MM.1S (cell line): ENCODE data around the gene OVOL1.

Experiments used
- CTCF ChIP-seq: fragments of 300-600 bp; sonication (generic); IDR thresholded peaks from 2 replicates; pipeline ENCODE4 v1.5.1; 2016; ENCODE audit warnings: antibody characterized with exemption, low read length, mixed read lengths
- EZH2 ChIP-seq: fragments of 300-600 bp; sonication (generic); optimal IDR thresholded peaks from 2 replicates; pipeline ENCODE3; 2017; ENCODE audit warnings: low read depth, mild to moderate bottlenecking, antibody characterized with exemption, low read length, mixed read lengths

GRCh38 chr11:65778431-65778900 is 8.4 kb upstream of the OVOL1 start:
- TF ChIP-seq CTCF (no peak), EZH2 (no peak)
